ENCODE measurements around the gene EFNB1. TPM values are rescaled to one million over a fixed set of nuclear protein-coding genes. Genes with fewer than 3 reads are reported as not detected.

Gene EFNB1
- total and polyA plus RNA-seq, 2 experiments from 2014 or later, result 1.3 to 2.7 TPM

GRCh38 chrX:68876731-68877130 lies 47.9 kb downstream of the EFNB1 start:
- Mint-ChIP-seq H3K27ac (no peak overlapping the region), H3K36me3 (ENCODE audit: low read depth) (no peaks in the 10 kb centered on the region), H3K9me3 (no peaks in the 10 kb centered on the region), H3K4me1 (peaks cover 31% of the 10 kb centered on the region), H3K27me3 (ENCODE audit: insufficient read depth, low read depth, poor library complexity) (peaks cover 6% of the 10 kb centered on the region), H3K4me3 (no peak overlapping the region)
- Histone ChIP-seq H3K27me3 (ENCODE audit: insufficient read depth) (no peaks in the 10 kb centered on the region), H3K27ac (ENCODE audit: low read depth) (no peak overlapping the region), H3F3A (replicated peaks; ENCODE audit: low read depth) (no peaks in the 10 kb centered on the region), H3K4me2 (no peak overlapping the region), H2AFZ (no peak overlapping the region), H3K79me2 (replicated peaks; ENCODE audit: insufficient read depth) (no peaks in the 10 kb centered on the region), H4K20me1 (replicated peaks; ENCODE audit: insufficient read depth) (no peaks in the 10 kb centered on the region), H3K4me1 (ENCODE audit: insufficient read depth) (peaks cover 4% of the 10 kb centered on the region; the same call in 1 of the 2 replicates), H3K9me2 (ENCODE audit: insufficient read depth) (no peaks in the 10 kb centered on the region), H3K36me3 (ENCODE audit: insufficient read depth) (no peaks in the 10 kb centered on the region), H3K4me3 (no peak overlapping the region)
- TF ChIP-seq CREB1 (CRISPR knock-in tag; IDR thresholded peaks at IDR 0.05; ENCODE audit: low read depth), result no peak
- no peak for TF ChIP-seq CTCF (conservative IDR thresholded peaks at IDR 0.05; ENCODE audit: low read depth in 2 of 2)
- TF ChIP-seq REST (IDR thresholded peaks at IDR 0.05; ENCODE audit: unreplicated experiment), result no peak
- no peak for TF ChIP-seq EZH2 (IDR thresholded peaks at IDR 0.05; ENCODE audit: low read depth, unreplicated experiment)
- no peak for TF ChIP-seq ZNF114 (CRISPR knock-in tag; IDR thresholded peaks at IDR 0.05)
- no peak for TF ChIP-seq POLR2AphosphoS5 (IDR thresholded peaks at IDR 0.05; ENCODE audit: low read depth)
- no peak for TF ChIP-seq ZNF331 (CRISPR knock-in tag; IDR thresholded peaks at IDR 0.05; ENCODE audit: low read depth)
- TF ChIP-seq JUNB (IDR thresholded peaks at IDR 0.05; ENCODE audit: unreplicated experiment), result no peak
- no peak for TF ChIP-seq STAT1 (IDR thresholded peaks at IDR 0.05; ENCODE audit: unreplicated experiment)
- no peak for TF ChIP-seq ETS1 (IDR thresholded peaks at IDR 0.05)
- no peak for TF ChIP-seq EZH2phosphoT487 (IDR thresholded peaks at IDR 0.05; ENCODE audit: unreplicated experiment)
- TF ChIP-seq NANOG (IDR thresholded peaks at IDR 0.05; ENCODE audit: borderline replicate concordance), result no peak
- no peak for TF ChIP-seq ZNF462 (CRISPR knock-in tag; IDR thresholded peaks at IDR 0.05)
- ATAC-seq (no peak), DNase-seq (ENCODE audit: low spot score) (no peak)

Data from GM23338 (cell line).